ENCODE data around the gene ZNF275.

ZNF275 gene

DNA sequence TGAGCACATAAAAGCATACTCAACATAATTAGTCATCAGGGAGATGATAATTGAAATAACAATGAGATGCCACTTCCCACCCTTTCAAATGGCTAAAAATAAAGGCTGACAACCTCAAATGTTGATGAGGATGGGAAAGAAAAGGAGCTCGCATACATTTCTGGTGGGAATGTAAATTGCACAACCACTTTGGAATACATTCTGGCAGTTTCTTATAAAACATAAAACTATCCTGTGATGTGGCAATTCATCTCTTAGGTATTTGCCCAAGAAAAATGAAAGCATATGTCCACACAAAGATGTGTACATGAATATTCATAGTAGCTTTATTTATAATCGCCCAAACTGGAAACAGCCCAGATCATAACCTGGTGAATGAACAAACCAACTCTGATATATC is 687 bp upstream of the ZNF275 start:
- no peak for DNase-seq
- H3K4me3 Mint-ChIP-seq, result peak overlapping the region; percentile 71 to 81
- peaks cover 8 to 9% of the 10 kb centered on the region in 2 donors for H3K27me3 Mint-ChIP-seq

DNA sequence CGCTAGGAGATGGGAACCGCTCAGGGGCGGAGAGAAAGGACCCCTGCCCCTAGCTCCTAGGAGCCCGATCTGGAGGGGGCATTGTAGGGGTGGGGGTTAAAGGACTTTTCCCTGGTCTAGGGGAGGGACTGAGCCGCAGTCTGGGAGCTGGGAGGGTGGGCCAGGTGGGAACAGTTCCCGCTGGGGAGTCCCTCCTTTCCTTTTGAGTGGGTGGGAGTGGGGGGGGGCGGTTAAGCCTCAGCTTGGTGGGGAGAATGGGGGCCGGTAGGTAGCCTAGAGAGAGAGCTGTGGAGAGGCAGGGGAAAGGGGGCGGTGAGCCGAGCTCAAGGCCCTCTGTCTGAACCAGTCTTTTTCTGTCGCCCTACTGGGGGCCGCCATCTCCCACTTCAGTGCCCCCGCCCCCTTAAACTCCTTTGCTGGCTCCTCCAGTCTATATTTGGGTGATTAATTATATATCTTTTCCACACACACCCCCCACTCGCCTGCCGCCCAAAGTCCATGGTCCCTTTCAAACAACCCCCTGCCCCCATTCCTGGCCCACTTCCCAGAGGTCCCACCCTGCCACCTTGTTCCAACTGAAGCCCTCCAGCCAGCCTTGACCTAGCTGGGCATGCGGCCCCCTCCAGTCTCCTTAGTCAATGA is 822 bp downstream of the ZNF275 start:
- H3K9me3 Mint-ChIP-seq, result no peaks in the 10 kb centered on the region
- H3K4me3 Mint-ChIP-seq, result peak overlapping the region; percentile 71 to 81
- H3K27ac Mint-ChIP-seq, result peak overlapping the region; percentile 67 to 70
- H3K36me3 Mint-ChIP-seq (ENCODE audit: insufficient read depth), result peaks cover 3% of the 10 kb centered on the region
- no peaks in the 10 kb centered on the region for H3K27me3 Mint-ChIP-seq
- DNase-seq, result no peak
- no peak for ATAC-seq (replicated peaks)
- H3K4me1 Mint-ChIP-seq (ENCODE audit: low read depth in 2 of 2), result peaks cover 15 to 25% of the 10 kb centered on the region in 2 donors

More for the DNA sequence above, 687 bp upstream of the ZNF275 start:
- H3K9me3 Mint-ChIP-seq, result no peaks in the 10 kb centered on the region
- no peak for ATAC-seq (replicated peaks)
- H3K36me3 Mint-ChIP-seq (ENCODE audit: insufficient read depth), result peaks cover 2% of the 10 kb centered on the region
- H3K27ac Mint-ChIP-seq, result no peak overlapping the region
- H3K4me1 Mint-ChIP-seq (ENCODE audit: low read depth in 2 of 2), result peaks cover 9 to 17% of the 10 kb centered on the region in 2 donors

DNA sequence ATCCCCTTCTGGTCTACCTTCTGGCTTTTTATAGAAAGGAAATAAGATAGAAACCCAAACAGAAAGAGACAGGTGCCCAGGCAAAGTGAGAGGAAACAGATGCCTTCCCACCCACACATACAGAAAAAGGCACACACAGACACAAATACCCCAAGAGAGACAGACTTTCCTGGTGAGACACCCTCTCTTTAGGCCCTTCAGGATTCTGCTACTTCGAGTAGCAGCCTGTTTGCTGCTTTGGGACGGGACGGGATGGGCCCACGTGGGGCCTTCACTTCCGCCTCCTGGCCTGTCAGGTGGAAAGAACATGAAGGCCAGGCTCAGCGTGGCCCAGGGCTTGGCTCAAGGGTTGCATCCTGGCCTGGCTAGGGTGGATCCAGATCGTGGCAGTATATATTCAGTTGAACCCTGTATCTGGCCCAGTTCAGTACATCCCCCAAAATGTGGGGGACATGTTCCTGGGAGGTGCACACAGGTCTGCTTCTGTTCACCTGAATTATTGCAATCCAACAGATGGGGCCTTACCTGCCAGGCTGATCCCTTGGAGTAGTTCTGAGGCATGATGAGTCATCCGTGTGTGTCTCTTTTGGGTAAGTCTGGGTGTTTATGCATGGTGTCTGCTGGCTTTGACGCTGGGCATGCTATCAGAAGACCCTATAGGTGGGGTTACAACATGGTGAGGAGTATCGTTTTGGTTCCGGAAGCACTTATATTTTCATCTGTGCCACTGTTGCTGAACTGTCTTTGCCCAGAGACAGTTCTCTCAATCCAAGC is 2.4 kb downstream of the ZNF275 start:
- Mint-ChIP-seq H3K9me3 (no peaks in the 10 kb centered on the region), H3K36me3 (ENCODE audit: insufficient read depth) (peaks cover 4% of the 10 kb centered on the region), H3K4me3 (peak overlapping the region; percentile 71 to 81), H3K27ac (peak overlapping the region in 1 of 2 donors; percentile 62), H3K27me3 (no peaks in the 10 kb centered on the region), H3K4me1 (ENCODE audit: low read depth in 2 of 2) (peaks cover 19 to 34% of the 10 kb centered on the region in 2 donors)
- ATAC-seq (replicated peaks) (no peak), DNase-seq (no peak)

DNA sequence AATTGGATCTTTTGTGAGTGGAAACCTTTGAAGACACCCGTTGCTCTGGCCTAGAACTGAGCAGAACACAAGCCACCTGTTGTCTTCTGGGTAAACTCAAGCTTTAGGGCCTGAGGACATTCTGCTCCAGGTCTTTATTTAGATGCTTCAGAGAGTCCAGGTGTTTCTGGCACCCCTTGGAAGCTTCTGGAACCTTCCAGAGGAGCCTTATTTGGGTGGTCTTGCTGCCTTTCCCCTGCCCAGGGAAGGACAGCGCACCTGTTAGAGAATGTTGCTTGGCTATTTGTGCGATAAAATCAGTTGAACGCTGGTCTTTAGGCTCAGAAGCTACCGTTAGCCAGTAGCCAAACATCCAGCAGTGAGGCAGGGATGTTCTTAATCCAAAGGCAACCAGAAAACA is 3.0 kb downstream of the ZNF275 start:
- no peaks in the 10 kb centered on the region for H3K9me3 Mint-ChIP-seq
- no peak overlapping the region for H3K27ac Mint-ChIP-seq
- no peak overlapping the region for H3K4me3 Mint-ChIP-seq
- H3K36me3 Mint-ChIP-seq (ENCODE audit: insufficient read depth), result peaks cover 7% of the 10 kb centered on the region
- no peak for DNase-seq
- no peaks in the 10 kb centered on the region for H3K27me3 Mint-ChIP-seq
- no peak for ATAC-seq (replicated peaks)
- peaks cover 21 to 40% of the 10 kb centered on the region in 2 donors for H3K4me1 Mint-ChIP-seq (ENCODE audit: low read depth in 2 of 2)

DNA sequence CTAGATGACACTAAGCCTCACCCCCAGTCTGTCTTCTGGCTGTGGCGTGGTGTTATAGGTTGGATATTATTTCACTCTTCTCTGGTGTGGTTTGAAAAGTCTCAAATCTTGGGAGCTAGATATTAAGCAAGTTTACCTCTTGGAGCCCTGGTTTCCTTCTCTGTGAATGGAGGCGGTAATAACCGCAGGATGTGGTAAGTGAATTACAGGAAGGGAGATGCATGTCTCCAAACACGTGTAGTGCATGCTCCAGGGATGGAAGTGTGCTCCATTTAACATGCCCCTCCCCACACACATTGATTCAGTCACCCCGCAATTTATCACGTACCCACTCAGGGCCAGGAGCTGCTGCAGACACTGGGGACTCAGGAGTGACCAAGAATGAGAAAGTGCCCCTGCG is 4.9 kb downstream of the ZNF275 start:
- Mint-ChIP-seq H3K4me1 (ENCODE audit: low read depth in 2 of 2) (peaks cover 21 to 53% of the 10 kb centered on the region in 2 donors), H3K27ac (peak overlapping the region in 1 of 2 donors; percentile 56), H3K9me3 (no peaks in the 10 kb centered on the region), H3K36me3 (ENCODE audit: insufficient read depth) (peaks cover 7% of the 10 kb centered on the region), H3K27me3 (no peaks in the 10 kb centered on the region), H3K4me3 (no peak overlapping the region)
- ATAC-seq (replicated peaks) (no peak), DNase-seq (no peak)

DNA sequence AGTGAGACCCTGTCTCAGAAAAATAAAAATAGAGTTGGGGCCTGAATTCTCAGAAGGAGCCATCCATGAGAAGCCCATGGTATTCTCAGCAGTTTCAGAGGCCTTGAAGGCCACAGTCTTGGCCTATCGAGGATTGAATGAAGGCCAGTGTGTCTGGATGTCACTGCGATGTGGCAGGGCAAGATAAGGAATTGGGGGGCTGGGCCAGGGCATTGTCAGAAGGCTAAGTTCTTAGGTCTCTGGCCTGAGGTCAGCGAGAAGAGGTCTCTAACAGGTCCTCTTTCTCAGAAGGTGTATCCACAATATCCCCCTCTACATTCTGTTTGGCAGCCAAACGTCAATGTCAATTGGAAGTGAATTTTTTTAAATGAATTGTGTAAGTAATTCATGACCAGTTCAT is 5.7 kb downstream of the ZNF275 start:
- H3K9me3 Mint-ChIP-seq, result no peaks in the 10 kb centered on the region
- no peaks in the 10 kb centered on the region for H3K27me3 Mint-ChIP-seq
- no peak overlapping the region for H3K27ac Mint-ChIP-seq
- ATAC-seq (replicated peaks) (no peak), DNase-seq (no peak)
- peaks cover 24 to 54% of the 10 kb centered on the region in 2 donors for H3K4me1 Mint-ChIP-seq (ENCODE audit: low read depth in 2 of 2)
- H3K4me3 Mint-ChIP-seq, result no peak overlapping the region
- peaks cover 10% of the 10 kb centered on the region for H3K36me3 Mint-ChIP-seq (ENCODE audit: insufficient read depth)

DNA sequence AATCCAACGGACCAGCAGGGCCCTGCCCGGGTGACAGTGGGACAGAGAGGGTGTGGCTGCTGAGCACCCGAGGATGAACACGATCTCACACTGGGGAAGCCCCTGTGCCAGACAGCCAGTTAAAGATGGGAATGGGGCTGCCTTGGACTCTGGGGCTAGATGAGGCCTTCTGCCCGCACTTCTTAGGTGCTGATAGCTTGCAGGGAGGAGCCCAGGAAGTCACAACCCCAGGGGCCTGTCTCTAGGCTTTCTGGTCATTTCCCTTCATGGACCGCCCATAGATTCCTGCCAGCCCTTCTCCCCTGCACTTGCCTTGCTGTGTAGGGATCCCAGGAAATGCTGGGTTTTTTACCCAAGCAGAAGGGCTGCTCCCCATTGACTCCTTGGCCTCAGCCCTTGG is 6.2 kb downstream of the ZNF275 start:
- Mint-ChIP-seq H3K36me3 (ENCODE audit: insufficient read depth) (peaks cover 15% of the 10 kb centered on the region), H3K4me1 (ENCODE audit: low read depth in 2 of 2) (peaks cover 25 to 54% of the 10 kb centered on the region in 2 donors), H3K9me3 (no peaks in the 10 kb centered on the region), H3K27me3 (no peaks in the 10 kb centered on the region), H3K4me3 (no peak overlapping the region), H3K27ac (no peak overlapping the region)
- DNase-seq (no peak), ATAC-seq (replicated peaks) (no peak)

DNA sequence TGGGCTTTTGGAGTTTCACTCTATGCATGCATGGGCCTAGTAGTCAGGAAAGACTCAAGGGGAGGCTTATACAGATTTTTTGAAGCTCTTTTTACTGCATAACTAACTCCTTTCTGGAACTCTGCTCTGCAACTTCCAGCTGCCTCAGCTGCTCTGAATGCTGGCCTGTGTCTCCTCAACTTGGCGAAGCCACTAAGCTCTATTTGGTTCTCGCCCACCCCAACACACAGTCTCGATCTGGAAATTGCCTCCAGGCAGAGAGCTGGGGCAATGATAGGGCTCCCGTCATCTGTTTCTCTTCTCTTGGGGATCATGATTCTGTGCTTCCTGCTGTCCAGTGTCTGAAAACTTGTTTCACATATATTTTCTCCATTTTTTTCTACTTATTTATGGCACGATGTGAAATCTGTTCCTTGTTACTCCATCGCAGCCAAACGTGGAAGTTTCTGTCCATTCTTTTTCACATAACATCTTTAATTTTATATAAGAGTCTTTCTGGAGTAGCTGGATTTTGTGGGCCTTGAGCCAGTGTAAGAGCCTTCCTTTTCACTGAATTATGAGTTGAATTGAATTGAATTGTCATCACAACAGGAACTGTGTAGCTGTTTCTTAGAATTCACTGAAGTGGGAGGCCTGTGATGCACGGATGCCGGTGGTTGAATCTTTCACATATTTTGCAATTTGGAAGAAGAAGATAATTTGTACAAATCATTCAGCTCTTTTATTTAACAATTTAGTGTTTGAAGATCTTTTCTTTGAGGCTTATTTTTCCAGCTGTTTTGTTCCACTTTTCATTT is 9.0 kb downstream of the ZNF275 start:
- H3K4me3 Mint-ChIP-seq, result no peak overlapping the region
- peaks cover 36% of the 10 kb centered on the region for H3K36me3 Mint-ChIP-seq (ENCODE audit: insufficient read depth)
- H3K4me1 Mint-ChIP-seq (ENCODE audit: low read depth in 2 of 2), result peaks cover 23 to 43% of the 10 kb centered on the region in 2 donors
- no peaks in the 10 kb centered on the region for H3K9me3 Mint-ChIP-seq
- no peaks in the 10 kb centered on the region for H3K27me3 Mint-ChIP-seq
- DNase-seq, result no peak
- peak overlapping the region; percentile 26 to 55 for H3K27ac Mint-ChIP-seq
- ATAC-seq (replicated peaks), result no peak

DNA sequence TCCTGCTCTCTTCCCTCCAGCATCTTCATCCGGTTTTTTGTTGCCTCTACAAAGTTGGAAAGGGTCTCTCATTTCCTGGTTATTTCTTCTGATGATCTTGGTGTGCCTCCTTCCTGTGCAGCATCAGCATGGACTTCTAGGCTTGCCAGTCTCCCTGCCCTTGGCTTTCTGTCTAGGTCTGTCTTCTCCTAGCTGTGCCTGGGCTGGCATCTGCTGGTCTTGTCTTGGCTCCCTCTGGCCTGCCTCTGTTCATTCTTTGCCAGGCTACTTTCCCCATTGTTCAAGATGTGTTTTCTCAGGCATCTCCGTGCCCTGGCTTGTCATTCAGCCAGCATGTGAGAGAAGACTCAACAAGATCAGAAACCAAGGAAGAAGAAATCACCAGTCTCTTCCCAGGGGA is 9.7 kb downstream of the ZNF275 start:
- no peaks in the 10 kb centered on the region for H3K9me3 Mint-ChIP-seq
- H3K4me1 Mint-ChIP-seq (ENCODE audit: low read depth in 2 of 2), result peaks cover 16 to 39% of the 10 kb centered on the region in 2 donors
- no peak overlapping the region for H3K4me3 Mint-ChIP-seq
- DNase-seq (no peak), ATAC-seq (replicated peaks) (no peak)
- H3K27me3 Mint-ChIP-seq, result no peaks in the 10 kb centered on the region
- H3K27ac Mint-ChIP-seq, result peak overlapping the region in 1 of 2 donors; percentile 55
- peaks cover 36% of the 10 kb centered on the region for H3K36me3 Mint-ChIP-seq (ENCODE audit: insufficient read depth)

DNA sequence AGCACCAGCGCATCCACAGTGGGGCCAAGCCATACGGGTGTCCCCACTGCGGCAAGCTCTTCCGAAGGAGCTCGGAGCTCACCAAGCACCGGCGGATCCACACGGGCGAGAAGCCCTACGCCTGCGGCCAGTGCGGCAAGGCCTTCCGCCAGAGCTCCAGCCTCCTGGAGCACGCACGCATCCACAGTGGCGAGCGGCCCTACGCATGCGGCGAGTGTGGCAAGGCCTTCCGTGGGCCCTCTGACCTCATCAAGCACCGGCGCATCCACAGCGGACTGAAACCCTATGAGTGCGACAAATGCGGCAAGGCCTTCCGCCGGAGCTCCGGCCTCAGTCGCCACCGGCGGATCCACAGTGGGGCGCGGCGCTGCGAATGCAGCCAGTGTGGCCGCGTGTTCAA is 13.6 kb downstream of the ZNF275 start:
- H3K27ac Mint-ChIP-seq, result no peak overlapping the region
- no peak overlapping the region for H3K4me3 Mint-ChIP-seq
- ATAC-seq (replicated peaks) (no peak), DNase-seq (no peak)
- no peaks in the 10 kb centered on the region for H3K9me3 Mint-ChIP-seq
- H3K36me3 Mint-ChIP-seq (ENCODE audit: insufficient read depth), result peaks cover 41% of the 10 kb centered on the region
- no peaks in the 10 kb centered on the region for H3K27me3 Mint-ChIP-seq
- H3K4me1 Mint-ChIP-seq (ENCODE audit: low read depth in 2 of 2), result peaks cover 8 to 13% of the 10 kb centered on the region in 2 donors

DNA sequence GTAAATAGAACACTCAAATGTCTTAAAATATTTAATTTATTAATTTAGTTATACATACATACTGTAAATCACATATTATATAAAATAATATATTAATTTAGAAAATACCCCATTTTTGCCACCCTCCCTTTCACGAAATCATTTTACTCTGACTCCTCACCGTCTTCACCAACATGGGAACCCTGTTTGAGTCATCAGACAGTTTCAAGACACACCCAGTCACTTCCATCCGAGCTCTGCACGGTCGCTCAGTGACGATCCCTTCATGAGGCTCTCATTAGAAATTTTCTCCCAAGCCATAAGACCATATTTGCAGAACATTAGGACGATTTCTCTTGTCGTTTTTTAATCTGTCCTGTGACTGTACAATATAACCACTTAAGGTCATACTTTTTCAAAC is 14.5 kb downstream of the ZNF275 start:
- ATAC-seq (replicated peaks) (no peak), DNase-seq (no peak)
- H3K9me3 Mint-ChIP-seq, result no peaks in the 10 kb centered on the region
- peaks cover 41% of the 10 kb centered on the region for H3K36me3 Mint-ChIP-seq (ENCODE audit: insufficient read depth)
- peaks cover 5 to 8% of the 10 kb centered on the region in 2 donors for H3K4me1 Mint-ChIP-seq (ENCODE audit: low read depth in 2 of 2)
- no peak overlapping the region for H3K27ac Mint-ChIP-seq
- H3K27me3 Mint-ChIP-seq, result no peaks in the 10 kb centered on the region
- no peak overlapping the region for H3K4me3 Mint-ChIP-seq

DNA sequence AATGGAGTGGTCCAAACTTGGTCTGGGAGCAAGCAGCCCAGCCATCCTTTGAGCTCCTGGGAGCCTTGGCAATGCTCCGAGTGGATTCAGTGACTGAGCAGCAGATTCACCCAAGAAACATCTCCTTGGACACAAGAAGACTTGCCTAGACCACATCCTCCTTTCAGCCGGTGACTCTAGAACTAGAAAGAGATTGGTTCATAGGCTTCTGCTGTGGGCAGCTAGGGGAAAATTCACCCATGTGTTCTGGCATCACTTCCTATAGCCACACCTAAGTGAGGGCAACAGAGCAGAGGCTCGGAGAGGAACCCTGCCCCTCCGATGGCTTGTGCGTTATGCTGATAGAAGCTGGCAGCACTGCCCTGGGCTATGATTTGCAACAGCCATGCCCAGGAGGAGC is 16.0 kb downstream of the ZNF275 start:
- H3K4me3 Mint-ChIP-seq, result no peak overlapping the region
- H3K27ac Mint-ChIP-seq, result no peak overlapping the region
- ATAC-seq (replicated peaks) (no peak), DNase-seq (no peak)
- H3K27me3 Mint-ChIP-seq, result no peaks in the 10 kb centered on the region
- H3K4me1 Mint-ChIP-seq (ENCODE audit: low read depth in 2 of 2), result peaks cover 0 to 1% of the 10 kb centered on the region in 2 donors
- H3K36me3 Mint-ChIP-seq (ENCODE audit: insufficient read depth), result peaks cover 35% of the 10 kb centered on the region
- H3K9me3 Mint-ChIP-seq, result no peaks in the 10 kb centered on the region

DNA sequence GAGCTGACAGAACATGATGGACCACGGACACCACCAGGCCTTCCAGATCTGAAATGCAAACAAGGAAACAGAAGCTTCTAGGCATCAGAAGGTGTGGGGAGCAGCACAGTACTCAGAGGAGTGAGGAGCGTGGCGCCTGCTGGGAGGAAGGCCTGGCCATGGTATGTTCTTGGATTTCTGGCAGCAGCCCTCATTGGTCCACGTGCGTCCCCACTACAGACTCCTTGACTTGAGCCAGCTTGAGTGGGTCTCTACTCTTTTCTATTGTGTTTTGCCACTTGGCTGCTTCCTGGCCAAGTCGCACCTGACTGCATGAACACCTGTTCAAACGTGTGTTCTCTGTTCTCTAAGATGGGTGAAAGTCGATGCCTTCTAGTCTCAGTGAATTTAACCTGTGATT is 18.0 kb downstream of the ZNF275 start:
- H3K4me1 Mint-ChIP-seq (ENCODE audit: low read depth in 2 of 2), result no peaks in the 10 kb centered on the region
- ATAC-seq (replicated peaks) (no peak), DNase-seq (no peak)
- H3K9me3 Mint-ChIP-seq, result no peaks in the 10 kb centered on the region
- no peak overlapping the region for H3K4me3 Mint-ChIP-seq
- H3K36me3 Mint-ChIP-seq (ENCODE audit: insufficient read depth), result peaks cover 17% of the 10 kb centered on the region
- no peaks in the 10 kb centered on the region for H3K27me3 Mint-ChIP-seq
- H3K27ac Mint-ChIP-seq, result no peak overlapping the region
